H1 (cell line): ENCODE measurements around the gene ANXA6. TPM values are rescaled to one million over a fixed set of nuclear protein-coding genes. Genes with fewer than 3 reads are reported as not detected.

Source experiments
- CTCF ChIA-PET: fragments of 300-600 bp; sonication (Branson Sonifier 250); formaldehyde crosslinking; loops from one replicate; lab custom pipeline; 2021; ENCODE audit not compliant: partially characterized antibody; lab: Charles Lee
- POLR2A ChIA-PET: fragments of 300-600 bp; sonication (Branson Sonifier 250); formaldehyde crosslinking; loops from one replicate; lab custom pipeline; 2021; ENCODE audit warnings: inconsistent platforms; ENCODE audit not compliant: partially characterized antibody; lab: Charles Lee
- DNase-seq, 2 experiments: peaks; one replicate each; pipeline versions ENCODE4 v3.0.0 to v3.0.0-alpha.2; 2010 to 2022; ENCODE audit warnings: low spot score in 2 of 2, low read depth in 1 of 2, mixed read lengths in 1 of 2
- FAIRE-seq: peaks from 2 replicates; lab custom pipeline; 2011; peaks lifted over from hg19 to GRCh38; lab: Jason Lieb, UNC
- H2AFZ ChIP-seq: 2 replicates; pipeline ENCODE4 v1.8.1; 2012; ENCODE audit warnings: low read length, inconsistent platforms
- H2AK5ac ChIP-seq: 2 replicates; pipeline ENCODE4 v1.6.1; 2013; ENCODE audit warnings: low read depth, low read length
- H2BK120ac ChIP-seq: replicated peaks from 2 replicates; pipeline ENCODE3; 2013; ENCODE audit warnings: low read depth, low read length, inconsistent platforms
- H2BK12ac ChIP-seq: 2 replicates; pipeline ENCODE4 v1.6.1; 2013; ENCODE audit warnings: low read depth, low read length
- H2BK15ac ChIP-seq: 2 replicates; pipeline ENCODE4 v1.6.1; 2013; ENCODE audit warnings: low read length
- H2BK20ac ChIP-seq: 2 replicates; pipeline ENCODE4 v1.6.1; 2013; ENCODE audit warnings: low read length
- H2BK5ac ChIP-seq: 2 replicates; pipeline ENCODE4 v1.6.1; 2013; ENCODE audit warnings: low read depth, low read length
- H3K14ac ChIP-seq: 2 replicates; pipeline ENCODE4 v1.6.1; 2013; ENCODE audit warnings: inconsistent platforms; ENCODE audit not compliant: insufficient read length
- H3K18ac ChIP-seq: 2 replicates; pipeline ENCODE4 v1.6.1; 2013; ENCODE audit warnings: low read length; ENCODE audit errors: extremely low read depth
- H3K23ac ChIP-seq: 2 replicates; pipeline ENCODE4 v1.6.1; 2013; ENCODE audit warnings: inconsistent platforms; ENCODE audit not compliant: insufficient read length
- H3K23me2 ChIP-seq: 2 replicates; pipeline ENCODE4 v1.6.1; 2013; ENCODE audit warnings: low read depth, low read length
- H3K27ac ChIP-seq: 2 replicates; pipeline ENCODE4 v1.6.1; 2011; ENCODE audit warnings: low read depth, low read length, inconsistent platforms
- H3K27me3 ChIP-seq, 4 experiments: replicated peaks in 1 of 4; 1 replicate in 1 of 4; 2 replicates in 3 of 4; pipeline versions ENCODE4 v1.6.1 to v1.8.1; 2011 to 2013; ENCODE audit warnings: low read length in 3 of 4, mild to moderate bottlenecking in 3 of 4, inconsistent platforms in 2 of 4, mixed read lengths in 2 of 4, moderate library complexity in 1 of 4; ENCODE audit not compliant: control insufficient read depth in 3 of 4, insufficient read depth in 3 of 4; ENCODE audit errors: extremely low read depth in 1 of 4
- H3K36me3 ChIP-seq, 4 experiments: 2 replicates each; pipeline versions ENCODE4 v1.6.1 to v1.8.1; 2011 to 2013; ENCODE audit warnings: mild to moderate bottlenecking in 4 of 4, low read length in 3 of 4, moderate library complexity in 2 of 4, control low read depth in 1 of 4, inconsistent platforms in 1 of 4; ENCODE audit not compliant: insufficient read depth in 4 of 4, control insufficient read depth in 2 of 4
- H3K4ac ChIP-seq: replicated peaks from 2 replicates; pipeline ENCODE3; 2013; ENCODE audit warnings: low read length, low read depth, mixed read lengths, inconsistent platforms; ENCODE audit not compliant: insufficient read length
- H3K4me1 ChIP-seq, 4 experiments: replicated peaks in 1 of 4; 1 replicate in 1 of 4; 2 replicates in 3 of 4; pipeline versions ENCODE4 v1.6.1 to v1.8.1; 2011 to 2013; ENCODE audit warnings: low read length in 3 of 4, inconsistent platforms in 2 of 4, mixed read lengths in 1 of 4; ENCODE audit not compliant: insufficient read depth in 4 of 4, control insufficient read depth in 3 of 4
- H3K4me2 ChIP-seq, 2 experiments: 2 replicates each; pipeline versions ENCODE4 v1.6.1 to v1.8.1; 2011 to 2013; ENCODE audit warnings: low read depth in 2 of 2, low read length in 2 of 2, control low read depth in 1 of 2, inconsistent platforms in 1 of 2, mild to moderate bottlenecking in 1 of 2; ENCODE audit not compliant: insufficient read depth in 1 of 2
- H3K4me3 ChIP-seq, 4 experiments: fragments of 200-600, 300-600 bp in 1 of 4; sonication (generic), shearing (Covaris generic), sonication (Bioruptor Twin) in 1 of 4; 2 replicates each; pipeline versions ENCODE4 v1.5.1 to v1.8.1; 2011 to 2016; ENCODE audit warnings: low read length in 4 of 4, low read depth in 3 of 4, control low read depth in 2 of 4, inconsistent platforms in 2 of 4, mild to moderate bottlenecking in 2 of 4, mixed read lengths in 1 of 4, moderate library complexity in 1 of 4; ENCODE audit not compliant: insufficient read depth in 2 of 4; ENCODE audit errors: extremely low read depth in 1 of 4
- H3K56ac ChIP-seq: replicated peaks from 2 replicates; pipeline ENCODE3; 2013; ENCODE audit warnings: low read depth, mild to moderate bottlenecking, mixed read lengths, low read length, inconsistent platforms; ENCODE audit not compliant: insufficient read length
- H3K79me1 ChIP-seq: 2 replicates; pipeline ENCODE4 v1.6.1; 2013; ENCODE audit warnings: low read depth, low read length, control low read depth
- H3K79me2 ChIP-seq, 2 experiments: 2 replicates each; pipeline versions ENCODE4 v1.6.1 to v1.8.1; 2012 to 2013; ENCODE audit warnings: low read length in 2 of 2, mild to moderate bottlenecking in 2 of 2, inconsistent platforms in 1 of 2; ENCODE audit not compliant: insufficient read depth in 2 of 2, control insufficient read depth in 1 of 2
- H3K9ac ChIP-seq, 4 experiments: replicated peaks in 1 of 4; 1 replicate in 1 of 4; 2 replicates in 3 of 4; pipeline versions ENCODE4 v1.6.1 to v1.8.1; 2011 to 2013; ENCODE audit warnings: low read depth in 3 of 4, low read length in 3 of 4, control low read depth in 2 of 4, mild to moderate bottlenecking in 2 of 4, moderate library complexity in 2 of 4, inconsistent platforms in 1 of 4; ENCODE audit errors: extremely low read depth in 1 of 4
- H3K9me3 ChIP-seq, 2 experiments: 2 replicates each; pipeline versions ENCODE4 v1.6.1 to v1.8.1; 2012 to 2013; ENCODE audit warnings: mild to moderate bottlenecking in 2 of 2, moderate library complexity in 2 of 2, control low read depth in 1 of 2, inconsistent platforms in 1 of 2, low read depth in 1 of 2, low read length in 1 of 2, mixed read lengths in 1 of 2; ENCODE audit not compliant: insufficient read depth in 2 of 2
- H4K20me1 ChIP-seq, 2 experiments: replicated peaks in 1 of 2; 2 replicates each; pipeline versions ENCODE3 to v1.8.1; 2011 to 2013; ENCODE audit warnings: inconsistent platforms in 2 of 2, low read length in 2 of 2, mild to moderate bottlenecking in 1 of 2; ENCODE audit not compliant: insufficient read depth in 2 of 2, control insufficient read depth in 1 of 2
- H4K5ac ChIP-seq: 2 replicates; pipeline ENCODE4 v1.6.1; 2013; ENCODE audit warnings: low read length, low read depth, mixed read lengths, inconsistent platforms; ENCODE audit not compliant: insufficient read length
- H4K8ac ChIP-seq: 2 replicates; pipeline ENCODE4 v1.8.0; 2013; ENCODE audit warnings: mild to moderate bottlenecking, moderate library complexity, low read length, inconsistent platforms; ENCODE audit not compliant: insufficient read depth; ENCODE audit errors: extremely low read depth
- H4K91ac ChIP-seq: replicated peaks from 2 replicates; pipeline ENCODE3; 2013; ENCODE audit warnings: low read length, mixed read lengths, inconsistent platforms; ENCODE audit not compliant: insufficient read length
- ASH2L ChIP-seq: fragments of 200-600, 300-600 bp; sonication (generic); IDR thresholded peaks from one replicate; pipeline ENCODE4 v1.7.1; 2017; ENCODE audit warnings: low read length
- BACH1 ChIP-seq: IDR thresholded peaks from 2 replicates; pipeline ENCODE4 v1.6.1; 2012; ENCODE audit warnings: low read length, improper control_type of control experiment
- CEBPB ChIP-seq: IDR thresholded peaks from 2 replicates; pipeline ENCODE4 v1.6.1; 2012; ENCODE audit warnings: low read depth, low read length
- CHD1 ChIP-seq: IDR thresholded peaks from 2 replicates; pipeline ENCODE4 v1.6.1; 2012; ENCODE audit warnings: low read depth, low read length, improper control_type of control experiment
- GTF2F1 ChIP-seq: IDR thresholded peaks from 2 replicates; pipeline ENCODE4 v1.6.1; 2012; ENCODE audit warnings: low read depth, low read length, improper control_type of control experiment, borderline replicate concordance
- MAFK ChIP-seq: IDR thresholded peaks from 2 replicates; pipeline ENCODE4 v1.6.1; 2012; ENCODE audit warnings: low read depth, mild to moderate bottlenecking, improper control_type of control experiment, low read length
- SP1 ChIP-seq: IDR thresholded peaks from 2 replicates; pipeline ENCODE4 v1.6.1; 2011; ENCODE audit warnings: low read depth, low read length
- SP4 ChIP-seq: IDR thresholded peaks from 2 replicates; pipeline ENCODE4 v1.6.1; 2012; ENCODE audit warnings: low read length, inconsistent platforms
- TAF1 ChIP-seq: IDR thresholded peaks from 2 replicates; pipeline ENCODE4 v1.6.1; 2011; ENCODE audit warnings: mild to moderate bottlenecking, low read depth, low read length
- TAF7 ChIP-seq: optimal IDR thresholded peaks from 2 replicates; pipeline ENCODE3; 2011; ENCODE audit warnings: low read depth, mild to moderate bottlenecking, inconsistent platforms, low read length, moderate library complexity, borderline replicate concordance
- TBP ChIP-seq: IDR thresholded peaks from 2 replicates; pipeline ENCODE4 v1.6.1; 2011; ENCODE audit warnings: low read depth, low read length, improper control_type of control experiment
- TCF12 ChIP-seq: IDR thresholded peaks from 2 replicates; pipeline ENCODE4 v1.6.1; 2011; ENCODE audit warnings: low read depth, mild to moderate bottlenecking, low read length
- WGBS, 2 experiments: shearing (Covaris generic) in 1 of 2; methylation state at CpG; one replicate each; pipeline versions ENCODE4 v1.1.6 to v1.1.7; 2013 to 2015; ENCODE audit warnings: low lambda C conversion rate in 2 of 2, mixed read lengths in 2 of 2, inconsistent platforms in 1 of 2, low coverage in 1 of 2, missing lambda C conversion rate in 1 of 2; ENCODE audit not compliant: insufficient replicate concordance in 2 of 2, insufficient coverage in 1 of 2, insufficient read length in 1 of 2; ENCODE audit errors: extremely low coverage in 1 of 2, missing lambda C conversion rate in 1 of 2; 5-methylcytosine and 5-hydroxymethylcytosine counted together
- polyA plus RNA-seq, 7 experiments: library from polyadenylated mRNA; depleted of rRNA in 3 of 7; stranded (reverse) in 5 of 7; unstranded in 2 of 7; fragments of >200 nt in 5 of 7; fragments of 200-250 nt in 2 of 7; gene quantifications; 1 replicate in 5 of 7; 2 replicates in 1 of 7; 4 replicates in 1 of 7; pipeline versions ENCODE4 v1.2.1 to v1.2.3, GENCODE V29; 2011 to 2013; ENCODE audit warnings: missing spikeins in 2 of 7, mixed read lengths in 2 of 7
- total RNA-seq: library from RNA; stranded (reverse); fragmentation: NEBNext Ultra II Directional; extraction: Animal tissue kit (Norgen Biotek cat#: 25700); gene quantifications from 2 replicates; pipeline ENCODE4 v1.2.1, GENCODE V29; 2021
- TF ChIP-seq, protein P1 (sequence below): IDR thresholded peaks from 2 replicates; pipeline ENCODE4 v1.6.1; 2011; ENCODE audit warnings: low read depth, mild to moderate bottlenecking, low read length; ENCODE audit not compliant: insufficient read depth

The ANXA6 gene
- total and polyA plus RNA-seq, 2 of the 8 experiments (the other 6 are each of a cell fraction or from before 2014, with no cell fraction given): 61.3 to 78.6 TPM

DNA sequence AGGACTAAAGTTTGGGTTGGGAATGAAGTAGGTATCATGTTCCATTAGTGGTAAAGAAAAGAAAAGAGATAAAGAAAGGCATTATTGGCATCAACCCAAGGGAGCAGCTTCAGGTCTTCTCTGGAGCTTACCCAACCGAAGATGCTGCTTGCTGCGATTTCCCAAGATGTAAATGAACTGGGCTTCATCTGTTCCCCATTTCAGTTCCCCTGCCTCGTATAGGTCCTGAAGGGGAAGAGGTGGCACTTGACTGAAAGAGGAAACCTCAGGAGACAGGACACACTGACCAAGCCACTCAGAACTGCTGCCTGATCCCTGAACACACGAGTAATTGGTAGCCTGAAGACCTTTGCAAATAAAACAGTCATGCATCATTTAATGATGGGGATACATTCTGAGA, 24.6 kb downstream of the ANXA6 start:
- DNase-seq (no peak), FAIRE-seq (no peak)
- no peaks in the 10 kb centered on the region for H3K4me1 ChIP-seq
- H3K9ac ChIP-seq: no peak overlapping the region
- peaks cover 0 to 7% of the 10 kb centered on the region in 2 experiments for H4K20me1 ChIP-seq
- H2BK15ac ChIP-seq: no peak overlapping the region
- no peak overlapping the region for H2AK5ac ChIP-seq
- no peaks in the 10 kb centered on the region for H3K23me2 ChIP-seq
- H2BK20ac ChIP-seq: no peak overlapping the region
- no peak overlapping the region for H3K18ac ChIP-seq
- CTCF ChIA-PET: interaction anchor here (1.0 to 39.8 kb wide), 6 partner anchors 10 to 102 kb away, joined by 3 to 810 read pairs (median 62); partner anchors contain the start of gene ANXA6
- H4K5ac ChIP-seq: no peak overlapping the region
- H3K79me1 ChIP-seq: no peaks in the 10 kb centered on the region
- no peak overlapping the region for H3K27ac ChIP-seq
- H3K36me3 ChIP-seq: peaks cover 13 to 35% (median 24%) of the 10 kb centered on the region in 4 experiments
- no peak overlapping the region for H4K8ac ChIP-seq
- H3K14ac ChIP-seq: no peak overlapping the region
- no peak for TF ChIP-seq GTF2F1
- no peak for TF ChIP-seq TAF1
- TF ChIP-seq BACH1: no peak
- TF ChIP-seq CHD1: no peak
- TF ChIP-seq SP1: no peak
- TF ChIP-seq, protein P1, sequence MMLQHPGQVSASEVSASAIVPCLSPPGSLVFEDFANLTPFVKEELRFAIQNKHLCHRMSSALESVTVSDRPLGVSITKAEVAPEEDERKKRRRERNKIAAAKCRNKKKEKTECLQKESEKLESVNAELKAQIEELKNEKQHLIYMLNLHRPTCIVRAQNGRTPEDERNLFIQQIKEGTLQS: no peak
- no peak for TF ChIP-seq TCF12
- TF ChIP-seq TAF7: no peak
- TF ChIP-seq MAFK: no peak
- no peak for TF ChIP-seq CEBPB
- TF ChIP-seq ASH2L: no peak
- no peak for TF ChIP-seq SP4
- TF ChIP-seq TBP: no peak
- TF ChIP-seq, all 59 proteins: peak for 0
- H2BK12ac ChIP-seq: no peak overlapping the region
- H3K4ac ChIP-seq: no peak overlapping the region
- no peak overlapping the region for H4K91ac ChIP-seq
- H3K9me3 ChIP-seq: no peaks in the 10 kb centered on the region
- no peak overlapping the region for H3K4me3 ChIP-seq
- no peak overlapping the region for H2BK120ac ChIP-seq
- H3K79me2 ChIP-seq: no peaks in the 10 kb centered on the region
- WGBS, 2 experiments: 86% methylated on average over 4 of the region's 4 CpGs; no CpG with 5 or more reads in 1 of the 2 experiments
- H3K27me3 ChIP-seq: no peaks in the 10 kb centered on the region
- H3K23ac ChIP-seq: no peak overlapping the region
- H3K56ac ChIP-seq: no peak overlapping the region
- no peak overlapping the region for H2BK5ac ChIP-seq
- no peak overlapping the region for H2AFZ ChIP-seq
- POLR2A ChIA-PET: interaction anchor here (2.1 kb wide), 1 partner anchor 21 kb away, joined by 6 read pairs; no protein-coding TSS in a partner anchor
- no peak overlapping the region for H3K4me2 ChIP-seq
